Neuron (in vitro differentiated cells): ENCODE measurements around the gene GIMAP5.
"Not testable (repeated sequence)": the region's sequence is repeated elsewhere in the genome, so short reads cannot be mapped to it uniquely, and the experiment has no call there.

Source experiments
- H2AFZ ChIP-seq: one replicate; pipeline ENCODE4 v1.6.1; 2013; ENCODE audit warnings: low read depth, mild to moderate bottlenecking, inconsistent platforms, low read length, moderate library complexity
- H3K27me3 ChIP-seq: one replicate; pipeline ENCODE4 v1.6.1; 2013; ENCODE audit warnings: low read length; ENCODE audit not compliant: insufficient read depth
- H3K36me3 ChIP-seq: one replicate; pipeline ENCODE4 v1.6.1; 2013; ENCODE audit warnings: low read length; ENCODE audit not compliant: insufficient read depth
- H3K4me1 ChIP-seq: one replicate; pipeline ENCODE4 v1.6.1; 2013; ENCODE audit warnings: low read length; ENCODE audit not compliant: insufficient read depth
- H3K4me3 ChIP-seq: 2 replicates; pipeline ENCODE4 v1.5.1; 2013; ENCODE audit warnings: mild to moderate bottlenecking, low read length, moderate library complexity
- H3K9me3 ChIP-seq: one replicate; pipeline ENCODE4 v1.6.1; 2013; ENCODE audit warnings: low read length

Gene GIMAP5

DNA sequence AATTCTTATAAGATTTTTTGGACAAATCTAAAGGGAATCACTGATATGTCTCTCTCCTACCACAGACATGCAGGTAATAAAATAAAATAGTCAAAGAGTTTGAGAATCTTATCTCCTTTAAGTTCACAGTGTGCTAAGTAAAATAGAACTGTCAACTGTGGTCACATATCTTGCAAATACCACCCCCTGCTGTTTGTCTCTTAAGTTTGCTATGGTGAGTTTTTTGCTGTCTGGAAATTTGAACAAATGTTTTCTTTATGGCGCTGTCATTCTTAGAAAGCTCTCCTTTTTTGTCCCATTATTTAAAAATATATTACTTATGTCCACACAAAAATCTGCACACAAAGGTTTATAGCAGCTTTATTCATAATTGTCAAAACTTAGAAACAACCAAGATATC lies 19.6 kb downstream of the GIMAP5 start:
- Histone ChIP-seq H3K4me3 (no peak overlapping the region), H2AFZ (no peak overlapping the region), H3K9me3 (no peaks in the 10 kb centered on the region), H3K36me3 (no peaks in the 10 kb centered on the region), H3K27me3 (no peaks in the 10 kb centered on the region), H3K4me1 (no peaks in the 10 kb centered on the region)

DNA sequence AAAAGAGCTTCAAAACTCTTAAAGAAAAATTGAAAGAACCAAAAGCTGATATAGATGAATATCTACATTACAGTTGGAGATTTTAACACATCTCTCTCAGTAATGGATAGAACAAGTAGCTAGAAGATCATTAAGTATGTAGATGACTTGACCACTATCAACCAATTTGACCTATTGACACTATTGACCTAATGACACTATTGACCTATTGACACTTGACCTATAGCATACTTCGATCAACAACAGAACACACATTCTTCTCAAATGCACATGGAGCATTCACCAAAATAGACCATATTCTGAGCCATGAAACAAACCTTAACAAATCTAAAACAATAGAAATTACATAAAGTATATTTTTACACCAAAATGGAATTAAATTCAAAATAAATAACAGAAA lies 22.3 kb downstream of the GIMAP5 start:
- H3K9me3 ChIP-seq, result no peaks in the 10 kb centered on the region
- H2AFZ ChIP-seq, result no peak overlapping the region
- H3K27me3 ChIP-seq, result no peaks in the 10 kb centered on the region
- no peaks in the 10 kb centered on the region for H3K36me3 ChIP-seq
- H3K4me3 ChIP-seq, result no peak overlapping the region
- H3K4me1 ChIP-seq, result no peaks in the 10 kb centered on the region

GRCh38 chr7:150766334-150766709 lies 29.1 kb downstream of the GIMAP5 start:
- Histone ChIP-seq H3K27me3 (no peaks in the 10 kb centered on the region), H2AFZ (no peak overlapping the region), H3K4me3 (no peak overlapping the region), H3K9me3 (no peaks in the 10 kb centered on the region), H3K4me1 (no peaks in the 10 kb centered on the region), H3K36me3 (no peaks in the 10 kb centered on the region)

DNA sequence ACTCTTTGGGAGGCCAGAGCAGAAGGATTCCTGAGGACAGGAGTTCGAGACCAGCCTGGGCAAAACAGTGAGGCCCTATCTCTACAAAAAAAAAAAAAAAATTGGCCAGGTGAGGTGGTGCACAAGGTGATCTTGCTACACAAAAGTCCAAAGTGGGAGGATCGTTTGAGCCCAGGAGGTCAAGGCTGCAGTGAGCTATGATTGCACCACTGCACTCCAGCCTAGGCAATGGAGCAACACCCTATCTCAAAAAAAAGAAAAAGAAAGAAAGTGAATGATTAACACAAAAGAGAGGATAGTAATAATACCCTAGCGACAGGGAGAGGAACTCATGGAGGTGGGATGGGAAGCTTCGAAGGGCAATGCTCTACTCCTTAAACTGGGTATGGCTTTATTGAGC lies 32.5 kb downstream of the GIMAP5 start:
- Histone ChIP-seq H3K36me3 (no peaks in the 10 kb centered on the region), H3K27me3 (no peaks in the 10 kb centered on the region), H3K4me3 (no peak overlapping the region), H3K4me1 (no peaks in the 10 kb centered on the region), H3K9me3 (no peaks in the 10 kb centered on the region), H2AFZ (no peak overlapping the region)

DNA sequence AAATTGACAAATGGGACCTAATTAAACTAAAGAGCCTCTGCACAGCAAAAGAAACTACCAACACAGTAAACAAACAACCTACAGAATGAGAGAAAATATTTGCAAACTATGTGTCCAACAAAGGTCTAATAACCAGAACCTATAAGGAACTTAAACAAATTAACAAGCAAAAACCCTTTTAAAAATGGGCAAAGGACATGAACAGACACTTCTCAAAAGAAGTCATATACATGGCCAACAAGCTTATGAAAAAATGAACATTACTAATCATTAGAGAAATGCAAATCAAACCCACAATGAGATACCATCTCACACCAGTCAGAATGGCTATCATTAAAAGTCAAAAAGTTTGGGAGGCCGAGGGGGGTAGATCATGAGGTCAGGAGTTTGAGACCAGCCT lies 36.9 kb downstream of the GIMAP5 start:
- H3K36me3 ChIP-seq, H3K27me3 ChIP-seq, H2AFZ ChIP-seq, H3K4me1 ChIP-seq, H3K4me3 ChIP-seq, H3K9me3 ChIP-seq: not testable (repeated sequence)

DNA sequence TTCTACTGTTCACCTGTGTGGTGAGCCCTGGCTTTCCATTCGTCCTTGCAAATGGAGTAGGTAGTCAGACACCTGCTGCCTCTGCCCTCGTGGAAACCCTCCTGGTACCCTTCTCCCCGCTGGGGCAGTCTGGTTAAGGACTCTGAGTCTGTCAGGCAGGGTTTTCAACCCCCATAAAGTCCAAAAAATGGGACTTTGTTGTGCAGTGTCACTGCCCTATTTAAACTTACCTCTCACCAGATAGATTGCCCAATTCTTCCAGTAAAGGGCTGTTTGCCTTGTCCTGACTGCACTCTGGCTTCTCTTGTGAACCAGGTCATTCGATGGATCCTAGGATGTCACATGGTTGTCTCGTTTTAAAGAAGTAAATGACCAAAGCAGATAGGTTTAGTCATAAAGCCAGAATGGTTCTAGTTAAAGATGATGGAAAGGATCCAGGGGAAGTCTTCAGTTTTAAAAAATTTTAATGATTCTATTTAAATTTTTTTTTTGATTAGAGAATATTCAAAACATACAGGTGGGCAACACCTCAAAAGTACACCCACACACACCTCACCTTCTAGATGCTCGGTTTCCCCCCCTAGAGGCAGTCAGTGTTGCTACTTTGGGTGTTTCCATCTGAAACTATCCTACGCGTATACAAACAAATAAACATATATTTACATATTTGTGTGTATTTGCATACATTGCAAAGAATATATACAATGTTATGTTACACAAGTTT lies 41.0 kb downstream of the GIMAP5 start:
- H3K27me3 ChIP-seq, result peaks cover 6% of the 10 kb centered on the region
- H2AFZ ChIP-seq, result no peak overlapping the region
- no peaks in the 10 kb centered on the region for H3K9me3 ChIP-seq
- H3K36me3 ChIP-seq, result no peaks in the 10 kb centered on the region
- no peak overlapping the region for H3K4me3 ChIP-seq
- H3K4me1 ChIP-seq, result no peaks in the 10 kb centered on the region

DNA sequence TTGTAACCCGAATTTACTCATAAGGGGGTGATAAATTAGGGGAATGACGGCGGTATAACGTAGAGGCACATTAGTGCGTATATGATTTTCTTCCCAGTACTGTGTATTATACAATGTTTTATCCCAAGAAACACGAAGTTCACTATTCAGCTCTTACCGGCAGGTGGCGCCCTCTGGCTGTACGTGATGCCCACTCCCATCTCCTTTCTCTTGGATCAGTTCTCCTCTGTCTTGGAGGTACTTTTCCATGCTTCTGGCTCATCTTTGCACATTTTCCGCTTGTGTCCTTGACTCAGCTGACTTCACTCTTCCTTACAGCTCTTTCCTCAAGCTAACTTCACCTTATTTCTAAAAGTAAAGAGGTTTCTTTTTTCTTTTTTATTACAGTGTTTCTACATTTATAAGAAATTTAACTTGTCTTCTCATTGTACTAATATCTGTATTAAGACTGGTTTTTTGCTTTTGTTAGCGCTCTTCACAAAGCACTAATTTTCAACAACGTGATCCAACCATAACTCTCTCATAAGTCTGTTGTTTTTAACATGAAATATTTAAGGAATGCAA lies 41.6 kb downstream of the GIMAP5 start:
- no peaks in the 10 kb centered on the region for H3K36me3 ChIP-seq
- H3K4me3 ChIP-seq, result no peak overlapping the region
- H3K27me3 ChIP-seq, result peaks cover 6% of the 10 kb centered on the region
- H2AFZ ChIP-seq, result no peak overlapping the region
- no peaks in the 10 kb centered on the region for H3K4me1 ChIP-seq
- H3K9me3 ChIP-seq, result no peaks in the 10 kb centered on the region

DNA sequence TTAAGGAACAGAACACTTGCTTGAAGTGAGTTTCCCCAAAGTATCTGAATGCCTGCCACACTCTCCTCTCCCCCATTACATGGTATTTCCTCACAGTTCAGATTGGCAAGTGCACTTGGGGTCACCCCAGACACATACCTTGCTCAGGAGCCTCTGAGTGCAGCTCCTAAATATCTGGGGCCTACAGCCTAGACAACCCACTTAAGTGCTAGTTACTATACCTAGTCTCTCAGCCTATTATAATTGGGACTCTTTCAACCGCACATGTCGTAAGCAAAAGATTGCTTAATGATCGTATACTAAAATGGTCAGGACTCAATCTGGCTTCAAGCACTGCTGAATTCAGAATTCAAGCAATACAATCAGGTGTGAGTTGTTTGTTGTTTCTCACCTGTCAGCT lies 43.1 kb downstream of the GIMAP5 start:
- no peak overlapping the region for H3K4me3 ChIP-seq
- no peaks in the 10 kb centered on the region for H3K4me1 ChIP-seq
- H3K36me3 ChIP-seq, result no peaks in the 10 kb centered on the region
- no peaks in the 10 kb centered on the region for H3K9me3 ChIP-seq
- no peak overlapping the region for H2AFZ ChIP-seq
- H3K27me3 ChIP-seq, result peaks cover 12% of the 10 kb centered on the region

GRCh38 chr7:150781103-150781502 lies 43.9 kb downstream of the GIMAP5 start:
- Histone ChIP-seq H2AFZ (no peak overlapping the region), H3K4me3 (no peak overlapping the region), H3K36me3 (no peaks in the 10 kb centered on the region), H3K27me3 (peaks cover 13% of the 10 kb centered on the region), H3K9me3 (no peaks in the 10 kb centered on the region), H3K4me1 (no peaks in the 10 kb centered on the region)

DNA sequence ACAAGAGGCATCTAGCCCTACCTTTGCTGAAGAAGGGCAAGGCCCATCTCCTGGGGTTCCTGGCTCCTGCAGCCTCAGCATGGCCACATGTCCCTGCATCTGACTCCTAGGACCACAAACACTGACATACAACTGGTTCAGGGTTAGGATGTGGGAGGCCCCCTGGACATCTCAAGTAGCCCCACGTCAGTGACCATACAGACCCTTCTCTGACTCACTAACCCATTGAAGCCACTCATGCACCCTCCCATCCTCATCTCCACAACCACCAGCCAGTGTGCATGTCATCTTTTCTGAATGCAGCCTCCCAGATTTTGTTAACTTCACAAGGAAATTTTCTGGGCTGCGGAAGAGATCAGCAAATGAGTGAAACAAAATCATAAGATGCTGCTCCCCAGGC lies 44.7 kb downstream of the GIMAP5 start:
- Histone ChIP-seq H3K4me1 (no peaks in the 10 kb centered on the region), H2AFZ (no peak overlapping the region), H3K36me3 (no peaks in the 10 kb centered on the region), H3K4me3 (no peak overlapping the region), H3K27me3 (peaks cover 13% of the 10 kb centered on the region), H3K9me3 (no peaks in the 10 kb centered on the region)

DNA sequence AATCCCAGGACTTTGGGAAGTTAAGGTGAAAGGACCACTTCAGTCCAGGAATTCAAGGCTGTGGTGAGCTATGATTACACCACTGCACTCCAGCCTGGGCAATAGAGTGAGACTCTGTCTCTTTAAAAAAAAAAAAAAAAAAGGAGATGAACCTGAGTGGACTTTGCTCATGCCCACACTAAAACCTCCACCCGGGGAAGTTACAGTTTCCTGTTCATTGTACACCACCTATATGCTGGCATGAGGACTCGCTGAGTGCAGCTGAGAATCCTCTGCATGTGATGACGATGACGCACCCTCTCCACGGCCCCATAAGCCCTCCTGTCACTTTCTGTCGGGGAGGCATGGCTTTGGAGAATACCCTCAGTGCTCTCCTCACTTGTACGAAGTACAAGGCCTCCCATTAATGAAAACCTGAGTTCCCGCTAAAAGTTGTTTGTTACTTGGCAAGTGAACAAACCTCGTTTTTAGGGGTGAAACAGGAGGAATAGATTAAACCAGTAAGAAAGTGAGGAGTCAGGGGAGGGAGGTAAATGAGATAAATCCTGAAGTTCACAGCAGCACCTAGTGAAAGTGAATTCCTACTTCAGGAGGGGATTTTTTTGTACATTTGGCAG lies 47.0 kb downstream of the GIMAP5 start:
- no peaks in the 10 kb centered on the region for H3K36me3 ChIP-seq
- H3K9me3 ChIP-seq, result no peaks in the 10 kb centered on the region
- H3K27me3 ChIP-seq, result peaks cover 17% of the 10 kb centered on the region
- no peak overlapping the region for H2AFZ ChIP-seq
- no peaks in the 10 kb centered on the region for H3K4me1 ChIP-seq
- no peak overlapping the region for H3K4me3 ChIP-seq

GRCh38 chr7:150784954-150785353 lies 47.7 kb downstream of the GIMAP5 start:
- no peaks in the 10 kb centered on the region for H3K4me1 ChIP-seq
- H2AFZ ChIP-seq, result no peak overlapping the region
- H3K27me3 ChIP-seq, result peaks cover 17% of the 10 kb centered on the region
- H3K9me3 ChIP-seq, result no peaks in the 10 kb centered on the region
- H3K4me3 ChIP-seq, result no peak overlapping the region
- no peaks in the 10 kb centered on the region for H3K36me3 ChIP-seq

DNA sequence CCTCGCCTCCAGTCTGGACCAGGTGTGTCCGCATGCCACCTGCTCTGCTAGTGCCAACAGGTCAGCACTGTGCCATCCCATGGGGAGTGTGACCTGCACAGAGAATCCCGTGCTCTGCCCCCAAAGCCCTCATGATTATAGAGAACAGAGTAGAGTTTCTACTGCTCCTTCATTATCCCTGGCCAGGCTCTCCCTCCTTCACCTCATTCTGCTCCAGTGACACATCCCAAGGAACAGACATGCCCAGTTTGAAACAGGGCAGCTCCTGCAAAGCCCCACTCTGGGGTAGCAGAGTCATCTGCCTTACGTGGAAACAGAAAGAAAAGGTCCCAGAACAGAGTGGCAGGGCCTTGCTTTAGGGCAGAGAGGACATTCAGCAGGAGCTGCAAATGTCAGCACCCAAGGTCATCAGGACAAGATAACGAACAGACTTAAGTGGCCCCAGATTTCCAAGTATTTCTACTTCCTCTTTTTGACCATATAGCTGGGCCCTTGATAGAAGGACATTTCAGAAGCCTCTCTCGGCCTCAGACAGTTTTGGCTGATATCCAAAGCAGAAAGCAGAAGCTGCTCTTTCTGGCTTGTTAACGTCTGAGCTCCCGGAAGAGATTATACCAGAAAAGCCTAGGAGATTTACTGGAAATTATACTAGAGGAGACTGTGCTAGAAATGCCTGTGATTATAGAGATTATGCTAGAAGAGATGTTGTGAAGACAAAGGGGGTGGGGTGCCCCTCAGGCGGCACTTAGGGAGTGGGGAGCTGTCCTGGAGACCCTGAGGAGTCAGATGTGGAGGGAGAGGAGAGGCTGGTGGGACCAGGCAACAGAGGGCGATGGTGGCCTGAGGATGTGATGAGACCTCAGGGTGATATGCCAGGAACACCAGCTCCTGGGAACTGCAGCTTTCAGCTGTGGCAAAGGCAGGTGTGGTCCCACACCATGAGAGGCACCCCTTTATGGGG lies 50.4 kb downstream of the GIMAP5 start:
- Histone ChIP-seq H2AFZ (no peak overlapping the region), H3K36me3 (no peaks in the 10 kb centered on the region), H3K27me3 (peaks cover 13% of the 10 kb centered on the region), H3K4me1 (no peaks in the 10 kb centered on the region), H3K9me3 (no peaks in the 10 kb centered on the region), H3K4me3 (no peak overlapping the region)
